H1 (cell line): Measurements from ENCODE around the gene TAF15. TPM values are rescaled to one million over a fixed set of nuclear protein-coding genes. Genes with fewer than 3 reads are reported as not detected.

Experiments
- CTCF ChIA-PET: fragments of 300-600 bp; sonication (Branson Sonifier 250); formaldehyde crosslinking; loops from one replicate; lab custom pipeline; 2021; ENCODE audit not compliant: partially characterized antibody; lab: Charles Lee
- POLR2A ChIA-PET: fragments of 300-600 bp; sonication (Branson Sonifier 250); formaldehyde crosslinking; loops from one replicate; lab custom pipeline; 2021; ENCODE audit warnings: inconsistent platforms; ENCODE audit not compliant: partially characterized antibody; lab: Charles Lee
- DNase-seq, 2 experiments: peaks; one replicate each; pipeline versions ENCODE4 v3.0.0 to v3.0.0-alpha.2; 2010 to 2022; ENCODE audit warnings: low spot score in 2 of 2, low read depth in 1 of 2, mixed read lengths in 1 of 2
- FAIRE-seq: peaks from 2 replicates; lab custom pipeline; 2011; peaks lifted over from hg19 to GRCh38; lab: Jason Lieb, UNC
- H2AFZ ChIP-seq: 2 replicates; pipeline ENCODE4 v1.8.1; 2012; ENCODE audit warnings: low read length, inconsistent platforms
- H2AK5ac ChIP-seq: 2 replicates; pipeline ENCODE4 v1.6.1; 2013; ENCODE audit warnings: low read depth, low read length
- H2BK120ac ChIP-seq: replicated peaks from 2 replicates; pipeline ENCODE3; 2013; ENCODE audit warnings: low read depth, low read length, inconsistent platforms
- H2BK12ac ChIP-seq: 2 replicates; pipeline ENCODE4 v1.6.1; 2013; ENCODE audit warnings: low read depth, low read length
- H2BK15ac ChIP-seq: 2 replicates; pipeline ENCODE4 v1.6.1; 2013; ENCODE audit warnings: low read length
- H2BK20ac ChIP-seq: 2 replicates; pipeline ENCODE4 v1.6.1; 2013; ENCODE audit warnings: low read length
- H2BK5ac ChIP-seq: 2 replicates; pipeline ENCODE4 v1.6.1; 2013; ENCODE audit warnings: low read depth, low read length
- H3K14ac ChIP-seq: 2 replicates; pipeline ENCODE4 v1.6.1; 2013; ENCODE audit warnings: inconsistent platforms; ENCODE audit not compliant: insufficient read length
- H3K18ac ChIP-seq: 2 replicates; pipeline ENCODE4 v1.6.1; 2013; ENCODE audit warnings: low read length; ENCODE audit errors: extremely low read depth
- H3K23ac ChIP-seq: 2 replicates; pipeline ENCODE4 v1.6.1; 2013; ENCODE audit warnings: inconsistent platforms; ENCODE audit not compliant: insufficient read length
- H3K23me2 ChIP-seq: 2 replicates; pipeline ENCODE4 v1.6.1; 2013; ENCODE audit warnings: low read depth, low read length
- H3K27ac ChIP-seq: 2 replicates; pipeline ENCODE4 v1.6.1; 2011; ENCODE audit warnings: low read depth, low read length, inconsistent platforms
- H3K27me3 ChIP-seq, 4 experiments: replicated peaks in 1 of 4; 1 replicate in 1 of 4; 2 replicates in 3 of 4; pipeline versions ENCODE4 v1.6.1 to v1.8.1; 2011 to 2013; ENCODE audit warnings: low read length in 3 of 4, mild to moderate bottlenecking in 3 of 4, inconsistent platforms in 2 of 4, mixed read lengths in 2 of 4, moderate library complexity in 1 of 4; ENCODE audit not compliant: control insufficient read depth in 3 of 4, insufficient read depth in 3 of 4; ENCODE audit errors: extremely low read depth in 1 of 4
- H3K36me3 ChIP-seq, 4 experiments: 2 replicates each; pipeline versions ENCODE4 v1.6.1 to v1.8.1; 2011 to 2013; ENCODE audit warnings: mild to moderate bottlenecking in 4 of 4, low read length in 3 of 4, moderate library complexity in 2 of 4, control low read depth in 1 of 4, inconsistent platforms in 1 of 4; ENCODE audit not compliant: insufficient read depth in 4 of 4, control insufficient read depth in 2 of 4
- H3K4ac ChIP-seq: replicated peaks from 2 replicates; pipeline ENCODE3; 2013; ENCODE audit warnings: low read length, low read depth, mixed read lengths, inconsistent platforms; ENCODE audit not compliant: insufficient read length
- H3K4me1 ChIP-seq, 4 experiments: replicated peaks in 1 of 4; 1 replicate in 1 of 4; 2 replicates in 3 of 4; pipeline versions ENCODE4 v1.6.1 to v1.8.1; 2011 to 2013; ENCODE audit warnings: low read length in 3 of 4, inconsistent platforms in 2 of 4, mixed read lengths in 1 of 4; ENCODE audit not compliant: insufficient read depth in 4 of 4, control insufficient read depth in 3 of 4
- H3K4me2 ChIP-seq, 2 experiments: 2 replicates each; pipeline versions ENCODE4 v1.6.1 to v1.8.1; 2011 to 2013; ENCODE audit warnings: low read depth in 2 of 2, low read length in 2 of 2, control low read depth in 1 of 2, inconsistent platforms in 1 of 2, mild to moderate bottlenecking in 1 of 2; ENCODE audit not compliant: insufficient read depth in 1 of 2
- H3K4me3 ChIP-seq, 4 experiments: fragments of 200-600, 300-600 bp in 1 of 4; sonication (generic), shearing (Covaris generic), sonication (Bioruptor Twin) in 1 of 4; 2 replicates each; pipeline versions ENCODE4 v1.5.1 to v1.8.1; 2011 to 2016; ENCODE audit warnings: low read length in 4 of 4, low read depth in 3 of 4, control low read depth in 2 of 4, inconsistent platforms in 2 of 4, mild to moderate bottlenecking in 2 of 4, mixed read lengths in 1 of 4, moderate library complexity in 1 of 4; ENCODE audit not compliant: insufficient read depth in 2 of 4; ENCODE audit errors: extremely low read depth in 1 of 4
- H3K56ac ChIP-seq: replicated peaks from 2 replicates; pipeline ENCODE3; 2013; ENCODE audit warnings: low read depth, mild to moderate bottlenecking, mixed read lengths, low read length, inconsistent platforms; ENCODE audit not compliant: insufficient read length
- H3K79me1 ChIP-seq: 2 replicates; pipeline ENCODE4 v1.6.1; 2013; ENCODE audit warnings: low read depth, low read length, control low read depth
- H3K79me2 ChIP-seq, 2 experiments: 2 replicates each; pipeline versions ENCODE4 v1.6.1 to v1.8.1; 2012 to 2013; ENCODE audit warnings: low read length in 2 of 2, mild to moderate bottlenecking in 2 of 2, inconsistent platforms in 1 of 2; ENCODE audit not compliant: insufficient read depth in 2 of 2, control insufficient read depth in 1 of 2
- H3K9ac ChIP-seq, 4 experiments: replicated peaks in 1 of 4; 1 replicate in 1 of 4; 2 replicates in 3 of 4; pipeline versions ENCODE4 v1.6.1 to v1.8.1; 2011 to 2013; ENCODE audit warnings: low read depth in 3 of 4, low read length in 3 of 4, control low read depth in 2 of 4, mild to moderate bottlenecking in 2 of 4, moderate library complexity in 2 of 4, inconsistent platforms in 1 of 4; ENCODE audit errors: extremely low read depth in 1 of 4
- H3K9me3 ChIP-seq, 2 experiments: 2 replicates each; pipeline versions ENCODE4 v1.6.1 to v1.8.1; 2012 to 2013; ENCODE audit warnings: mild to moderate bottlenecking in 2 of 2, moderate library complexity in 2 of 2, control low read depth in 1 of 2, inconsistent platforms in 1 of 2, low read depth in 1 of 2, low read length in 1 of 2, mixed read lengths in 1 of 2; ENCODE audit not compliant: insufficient read depth in 2 of 2
- H4K20me1 ChIP-seq, 2 experiments: replicated peaks in 1 of 2; 2 replicates each; pipeline versions ENCODE3 to v1.8.1; 2011 to 2013; ENCODE audit warnings: inconsistent platforms in 2 of 2, low read length in 2 of 2, mild to moderate bottlenecking in 1 of 2; ENCODE audit not compliant: insufficient read depth in 2 of 2, control insufficient read depth in 1 of 2
- H4K5ac ChIP-seq: 2 replicates; pipeline ENCODE4 v1.6.1; 2013; ENCODE audit warnings: low read length, low read depth, mixed read lengths, inconsistent platforms; ENCODE audit not compliant: insufficient read length
- H4K8ac ChIP-seq: 2 replicates; pipeline ENCODE4 v1.8.0; 2013; ENCODE audit warnings: mild to moderate bottlenecking, moderate library complexity, low read length, inconsistent platforms; ENCODE audit not compliant: insufficient read depth; ENCODE audit errors: extremely low read depth
- H4K91ac ChIP-seq: replicated peaks from 2 replicates; pipeline ENCODE3; 2013; ENCODE audit warnings: low read length, mixed read lengths, inconsistent platforms; ENCODE audit not compliant: insufficient read length
- CREB1 ChIP-seq: IDR thresholded peaks from 2 replicates; pipeline ENCODE4 v1.6.1; 2012; ENCODE audit warnings: inconsistent platforms
- FOSL1 ChIP-seq: IDR thresholded peaks from 2 replicates; pipeline ENCODE4 v1.6.1; 2011; ENCODE audit warnings: mild to moderate bottlenecking, low read depth, low read length, moderate library complexity; ENCODE audit not compliant: insufficient read depth
- GTF2F1 ChIP-seq: IDR thresholded peaks from 2 replicates; pipeline ENCODE4 v1.6.1; 2012; ENCODE audit warnings: low read depth, low read length, improper control_type of control experiment, borderline replicate concordance
- JUN ChIP-seq: IDR thresholded peaks from 2 replicates; pipeline ENCODE4 v1.6.1; 2011; ENCODE audit warnings: low read depth, mild to moderate bottlenecking, improper control_type of control experiment, low read length
- JUND ChIP-seq: IDR thresholded peaks from 2 replicates; pipeline ENCODE4 v1.6.1; 2011; ENCODE audit warnings: mild to moderate bottlenecking, improper control_type of control experiment, low read length
- KDM1A ChIP-seq: fragments of 200-600, 300-600 bp; sonication (generic); IDR thresholded peaks from 2 replicates; pipeline ENCODE4 v1.7.1; 2016; ENCODE audit warnings: mild to moderate bottlenecking, low read length, borderline replicate concordance
- NANOG ChIP-seq: IDR thresholded peaks from 2 replicates; pipeline ENCODE4 v1.6.1; 2011; ENCODE audit warnings: low read length, low read depth, mild to moderate bottlenecking, inconsistent platforms; ENCODE audit not compliant: insufficient read depth, poor library complexity, severe bottlenecking
- RAD21 ChIP-seq, 2 experiments: IDR thresholded peaks in 1 of 2; conservative IDR thresholded peaks in 1 of 2; 2 replicates each; pipeline ENCODE4 v1.6.1; 2011; ENCODE audit warnings: low read depth in 2 of 2, low read length in 2 of 2, improper control_type of control experiment in 1 of 2, inconsistent platforms in 1 of 2, mild to moderate bottlenecking in 1 of 2, moderate library complexity in 1 of 2
- SP4 ChIP-seq: IDR thresholded peaks from 2 replicates; pipeline ENCODE4 v1.6.1; 2012; ENCODE audit warnings: low read length, inconsistent platforms
- YY1 ChIP-seq: IDR thresholded peaks from 2 replicates; pipeline ENCODE4 v1.6.1; 2011; ENCODE audit warnings: low read depth, mild to moderate bottlenecking, low read length
- polyA plus RNA-seq, 7 experiments: library from polyadenylated mRNA; depleted of rRNA in 3 of 7; stranded (reverse) in 5 of 7; unstranded in 2 of 7; fragments of >200 nt in 5 of 7; fragments of 200-250 nt in 2 of 7; gene quantifications; 1 replicate in 5 of 7; 2 replicates in 1 of 7; 4 replicates in 1 of 7; pipeline versions ENCODE4 v1.2.1 to v1.2.3, GENCODE V29; 2011 to 2013; ENCODE audit warnings: missing spikeins in 2 of 7, mixed read lengths in 2 of 7
- total RNA-seq: library from RNA; stranded (reverse); fragmentation: NEBNext Ultra II Directional; extraction: Animal tissue kit (Norgen Biotek cat#: 25700); gene quantifications from 2 replicates; pipeline ENCODE4 v1.2.1, GENCODE V29; 2021

The TAF15 gene
- total and polyA plus RNA-seq, 2 of the 8 experiments (the other 6 are each of a cell fraction or from before 2014, with no cell fraction given) = 80.1 to 338 TPM

GRCh38 chr17:35877345-35878029 lies 68.2 kb downstream of the TAF15 start:
- H3K9ac ChIP-seq = no peak overlapping the region
- H3K27ac ChIP-seq = no peak overlapping the region
- no peak overlapping the region for H2BK12ac ChIP-seq
- H3K4ac ChIP-seq = no peak overlapping the region
- no peak overlapping the region for H4K91ac ChIP-seq
- H2BK15ac ChIP-seq = no peak overlapping the region
- no peaks in the 10 kb centered on the region for H3K27me3 ChIP-seq
- no peaks in the 10 kb centered on the region for H3K23me2 ChIP-seq
- no peak overlapping the region for H4K8ac ChIP-seq
- no peaks in the 10 kb centered on the region for H3K79me1 ChIP-seq
- no peak overlapping the region for H3K23ac ChIP-seq
- H2AFZ ChIP-seq = no peak overlapping the region
- no peak overlapping the region for H3K18ac ChIP-seq
- no peaks in the 10 kb centered on the region for H4K20me1 ChIP-seq
- TF ChIP-seq SP4 (no peak), FOSL1 (no peak), YY1 (no peak), KDM1A (no peak), CREB1 (no peak), JUN (no peak), GTF2F1 (no peak), RAD21 (IDR thresholded peaks at IDR 0.05 in 1 of 2, conservative IDR thresholded peaks at IDR 0.05 in 1 of 2; ENCODE audit: low read depth in 2 of 2, low read length in 2 of 2) (no peak), JUND (no peak), NANOG (no peak)
- H2BK120ac ChIP-seq = no peak overlapping the region
- H3K56ac ChIP-seq = no peak overlapping the region
- no peak overlapping the region for H2BK20ac ChIP-seq
- ChIA-PET POLR2A (no interaction called here), CTCF (interaction anchor here (0.6 to 1.2 kb wide), 3 partner anchors 9 to 258 kb away, joined by 3 read pairs; no protein-coding TSS in a partner anchor)
- H3K4me1 ChIP-seq = no peaks in the 10 kb centered on the region
- no peak overlapping the region for H3K4me3 ChIP-seq
- no peak overlapping the region for H2AK5ac ChIP-seq
- DNase-seq (no peak), FAIRE-seq (no peak)
- no peak overlapping the region for H3K4me2 ChIP-seq
- no peaks in the 10 kb centered on the region for H3K9me3 ChIP-seq
- H3K79me2 ChIP-seq = no peaks in the 10 kb centered on the region
- H3K36me3 ChIP-seq = no peaks in the 10 kb centered on the region
- H3K14ac ChIP-seq = no peak overlapping the region
- no peak overlapping the region for H2BK5ac ChIP-seq
- H4K5ac ChIP-seq = no peak overlapping the region
